Measurements from ENCODE around the gene SIN3A. TPM values are rescaled to one million over a fixed set of nuclear protein-coding genes. Genes with fewer than 3 reads are reported as not detected.

Gene SIN3A
- total and polyA plus RNA-seq, 2 donors: 34.2 to 50.3 TPM

- no peaks in the 10 kb centered on the region for H3K4me1 ChIP-seq (ENCODE audit: insufficient read depth)
- WGBS: 95% methylated on average over 4 of the region's 4 CpGs
- no peak for DNase-seq (ENCODE audit: extremely low spot score)
- no peak overlapping the region for H3K4me3 ChIP-seq (ENCODE audit: low read depth, low read length)
- H3K36me3 ChIP-seq (ENCODE audit: insufficient read depth): no peaks in the 10 kb centered on the region
- H3K27ac ChIP-seq (ENCODE audit: low read depth): no peak overlapping the region
These were observed 13.8 kb downstream of the SIN3A start for GRCh38 chr15:75437721-75438120.

- H3K36me3 ChIP-seq (ENCODE audit: insufficient read depth): no peaks in the 10 kb centered on the region
- no peaks in the 10 kb centered on the region for H3K4me1 ChIP-seq (ENCODE audit: insufficient read depth)
- no peak for DNase-seq (ENCODE audit: extremely low spot score)
- H3K4me3 ChIP-seq (ENCODE audit: low read depth, low read length): no peak overlapping the region
- 69% methylated on average over 5 of the region's 5 CpGs for WGBS
- H3K27ac ChIP-seq (ENCODE audit: low read depth): no peak overlapping the region
These were observed 14.6 kb downstream of the SIN3A start for GRCh38 chr15:75436881-75437280.

- 17% methylated on average over 1 of the region's 1 CpG for WGBS
- DNase-seq (ENCODE audit: extremely low spot score): no peak
- H3K27ac ChIP-seq (ENCODE audit: low read depth): no peak overlapping the region
- no peaks in the 10 kb centered on the region for H3K4me1 ChIP-seq (ENCODE audit: insufficient read depth)
- peaks cover 2% of the 10 kb centered on the region for H3K36me3 ChIP-seq (ENCODE audit: insufficient read depth)
- H3K4me3 ChIP-seq (ENCODE audit: low read depth, low read length): no peak overlapping the region
These were observed 19.8 kb downstream of the SIN3A start for GRCh38 chr15:75431682-75432081.

GRCh38 chr15:75431270-75431669, 20.2 kb downstream of the SIN3A start:
- DNase-seq (ENCODE audit: extremely low spot score): no peak
- 54% methylated on average over 2 of the region's 2 CpGs for WGBS
- H3K27ac ChIP-seq (ENCODE audit: low read depth): no peak overlapping the region
- H3K4me3 ChIP-seq (ENCODE audit: low read depth, low read length): no peak overlapping the region
- H3K4me1 ChIP-seq (ENCODE audit: insufficient read depth): no peaks in the 10 kb centered on the region
- peaks cover 2% of the 10 kb centered on the region for H3K36me3 ChIP-seq (ENCODE audit: insufficient read depth)

GRCh38 chr15:75430259-75430658, 21.2 kb downstream of the SIN3A start:
- DNase-seq (ENCODE audit: extremely low spot score): no peak
- H3K4me1 ChIP-seq (ENCODE audit: insufficient read depth): no peaks in the 10 kb centered on the region
- 96% methylated on average over 7 of the region's 7 CpGs for WGBS
- H3K4me3 ChIP-seq (ENCODE audit: low read depth, low read length): no peak overlapping the region
- no peak overlapping the region for H3K27ac ChIP-seq (ENCODE audit: low read depth)
- H3K36me3 ChIP-seq (ENCODE audit: insufficient read depth): peaks cover 2% of the 10 kb centered on the region

- WGBS: 88% methylated on average over 3 of the region's 3 CpGs
These were observed 23.3 kb downstream of the SIN3A start for GRCh38 chr15:75428152-75428551.

GRCh38 chr15:75425966-75426500, 25.5 kb downstream of the SIN3A start:
- no peak for DNase-seq (ENCODE audit: extremely low spot score)
- Histone ChIP-seq H3K27ac (ENCODE audit: low read depth) (no peak overlapping the region), H3K4me3 (ENCODE audit: low read depth, low read length) (no peak overlapping the region), H3K4me1 (ENCODE audit: insufficient read depth) (no peaks in the 10 kb centered on the region), H3K36me3 (ENCODE audit: insufficient read depth) (peaks cover 2% of the 10 kb centered on the region)
- 67% methylated on average over 3 of the region's 3 CpGs for WGBS

More at GRCh38 chr15:75428152-75428551, 23.3 kb downstream of the SIN3A start:
- no peak overlapping the region for H3K4me3 ChIP-seq (ENCODE audit: low read depth, low read length)
- no peak for DNase-seq (ENCODE audit: extremely low spot score)
- no peak overlapping the region for H3K27ac ChIP-seq (ENCODE audit: low read depth)
- peaks cover 2% of the 10 kb centered on the region for H3K36me3 ChIP-seq (ENCODE audit: insufficient read depth)
- H3K4me1 ChIP-seq (ENCODE audit: insufficient read depth): no peaks in the 10 kb centered on the region

GRCh38 chr15:75422554-75422953, 28.9 kb downstream of the SIN3A start:
- no peak overlapping the region for H3K4me3 ChIP-seq (ENCODE audit: low read depth, low read length)
- no peak overlapping the region for H3K27ac ChIP-seq (ENCODE audit: low read depth)
- H3K36me3 ChIP-seq (ENCODE audit: insufficient read depth): no peaks in the 10 kb centered on the region
- H3K4me1 ChIP-seq (ENCODE audit: insufficient read depth): no peaks in the 10 kb centered on the region
- no peak for DNase-seq (ENCODE audit: extremely low spot score)
- WGBS: 97% methylated on average over 5 of the region's 5 CpGs

GRCh38 chr15:75420698-75421097, 30.8 kb downstream of the SIN3A start:
- Histone ChIP-seq H3K4me1 (ENCODE audit: insufficient read depth) (no peaks in the 10 kb centered on the region), H3K27ac (ENCODE audit: low read depth) (no peak overlapping the region), H3K36me3 (ENCODE audit: insufficient read depth) (no peaks in the 10 kb centered on the region), H3K4me3 (ENCODE audit: low read depth, low read length) (no peak overlapping the region)
- DNase-seq (ENCODE audit: extremely low spot score): no peak

- WGBS: 94% methylated on average over 1 of the region's 1 CpG
- Histone ChIP-seq H3K36me3 (ENCODE audit: insufficient read depth) (peaks cover 3% of the 10 kb centered on the region), H3K4me1 (ENCODE audit: insufficient read depth) (no peaks in the 10 kb centered on the region), H3K27ac (ENCODE audit: low read depth) (no peak overlapping the region), H3K4me3 (ENCODE audit: low read depth, low read length) (no peak overlapping the region)
- DNase-seq (ENCODE audit: extremely low spot score): no peak
These were observed 34.9 kb downstream of the SIN3A start for GRCh38 chr15:75416584-75416983.

- H3K36me3 ChIP-seq (ENCODE audit: insufficient read depth): peaks cover 14% of the 10 kb centered on the region
- no peak for DNase-seq (ENCODE audit: extremely low spot score)
- H3K4me1 ChIP-seq (ENCODE audit: insufficient read depth): no peaks in the 10 kb centered on the region
- 89% methylated on average over 6 of the region's 6 CpGs for WGBS
- no peak overlapping the region for H3K27ac ChIP-seq (ENCODE audit: low read depth)
- no peak overlapping the region for H3K4me3 ChIP-seq (ENCODE audit: low read depth, low read length)
These were observed 41.3 kb downstream of the SIN3A start for GRCh38 chr15:75410196-75410595.

GRCh38 chr15:75407083-75407482, 44.4 kb downstream of the SIN3A start:
- H3K27ac ChIP-seq (ENCODE audit: low read depth): no peak overlapping the region
- 96% methylated on average over 1 of the region's 1 CpG for WGBS

GRCh38 chr15:75403892-75404291, 47.6 kb downstream of the SIN3A start:
- H3K4me3 ChIP-seq (ENCODE audit: low read depth, low read length): no peak overlapping the region
- H3K27ac ChIP-seq (ENCODE audit: low read depth): no peak overlapping the region
- no peaks in the 10 kb centered on the region for H3K4me1 ChIP-seq (ENCODE audit: insufficient read depth)
- 91% methylated on average over 2 of the region's 2 CpGs for WGBS
- no peak for DNase-seq (ENCODE audit: extremely low spot score)
- peaks cover 10% of the 10 kb centered on the region for H3K36me3 ChIP-seq (ENCODE audit: insufficient read depth)

More at GRCh38 chr15:75407083-75407482, 44.4 kb downstream of the SIN3A start:
- H3K36me3 ChIP-seq (ENCODE audit: insufficient read depth): peaks cover 14% of the 10 kb centered on the region
- H3K4me1 ChIP-seq (ENCODE audit: insufficient read depth): no peaks in the 10 kb centered on the region
- H3K4me3 ChIP-seq (ENCODE audit: low read depth, low read length): no peak overlapping the region
- no peak for DNase-seq (ENCODE audit: extremely low spot score)

- DNase-seq (ENCODE audit: extremely low spot score): no peak
- Histone ChIP-seq H3K27ac (ENCODE audit: low read depth) (no peak overlapping the region), H3K36me3 (ENCODE audit: insufficient read depth) (peaks cover 19% of the 10 kb centered on the region), H3K4me1 (ENCODE audit: insufficient read depth) (no peaks in the 10 kb centered on the region), H3K4me3 (ENCODE audit: low read depth, low read length) (no peak overlapping the region)
- 81% methylated on average over 2 of the region's 2 CpGs for WGBS
These were observed 54.0 kb downstream of the SIN3A start for GRCh38 chr15:75397494-75397893.
